ENCODE data around the gene HOXA3.

- TF ChIP-seq, protein P1, sequence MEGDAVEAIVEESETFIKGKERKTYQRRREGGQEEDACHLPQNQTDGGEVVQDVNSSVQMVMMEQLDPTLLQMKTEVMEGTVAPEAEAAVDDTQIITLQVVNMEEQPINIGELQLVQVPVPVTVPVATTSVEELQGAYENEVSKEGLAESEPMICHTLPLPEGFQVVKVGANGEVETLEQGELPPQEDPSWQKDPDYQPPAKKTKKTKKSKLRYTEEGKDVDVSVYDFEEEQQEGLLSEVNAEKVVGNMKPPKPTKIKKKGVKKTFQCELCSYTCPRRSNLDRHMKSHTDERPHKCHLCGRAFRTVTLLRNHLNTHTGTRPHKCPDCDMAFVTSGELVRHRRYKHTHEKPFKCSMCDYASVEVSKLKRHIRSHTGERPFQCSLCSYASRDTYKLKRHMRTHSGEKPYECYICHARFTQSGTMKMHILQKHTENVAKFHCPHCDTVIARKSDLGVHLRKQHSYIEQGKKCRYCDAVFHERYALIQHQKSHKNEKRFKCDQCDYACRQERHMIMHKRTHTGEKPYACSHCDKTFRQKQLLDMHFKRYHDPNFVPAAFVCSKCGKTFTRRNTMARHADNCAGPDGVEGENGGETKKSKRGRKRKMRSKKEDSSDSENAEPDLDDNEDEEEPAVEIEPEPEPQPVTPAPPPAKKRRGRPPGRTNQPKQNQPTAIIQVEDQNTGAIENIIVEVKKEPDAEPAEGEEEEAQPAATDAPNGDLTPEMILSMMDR (IDR thresholded peaks at IDR 0.05; ENCODE audit: poor library complexity): no peak
- peak; percentile 60 for TF ChIP-seq EZH2 (IDR thresholded peaks at IDR 0.05; ENCODE audit: borderline replicate concordance)
These were observed 33.7 kb upstream of the HOXA3 start for GRCh38 chr7:27185854-27186667.

Data from hepatocyte (in vitro differentiated cells).